ENCODE results near the gene ZNF296. TPM values are rescaled to one million over a fixed set of nuclear protein-coding genes. Genes with fewer than 3 reads are reported as not detected.
A peak's percentile ranks its signal among the peaks of the same experiment; 100 is the strongest.
"Not testable (repeated sequence)": the region's sequence is repeated elsewhere in the genome, so short reads cannot be mapped to it uniquely, and the experiment has no call there.

The ZNF296 gene
- 1 to 10 TPM in 2 of 5 donors, under 1 TPM in 3; 0.39 to 2.0 (median 0.93) TPM for polyA plus RNA-seq (ENCODE audit: insufficient read depth in 1 of 5, insufficient read length in 5 of 5, low replicate concordance in 1 of 5)
- long read RNA-seq, donor 1, partial matches to known transcripts = 0 of 1 reads
- long read RNA-seq, donor 1, other reads (novel, unspliced or antisense) = 0 of 1 reads
- long read RNA-seq, donor 2 = 0 reads
- long read RNA-seq, donor 3 = 0 reads
- long read RNA-seq, donor 4, partial matches to known transcripts = 0 of 1 reads
- long read RNA-seq, donor 4, other reads (novel, unspliced or antisense) = 0 of 1 reads
- long read RNA-seq, donor 5, partial matches to known transcripts = 0 of 3 reads
- long read RNA-seq, donor 5, other reads (novel, unspliced or antisense) = 0 of 3 reads
- long read RNA-seq, donor 6 = 0 reads
- long read RNA-seq, donor 7, partial matches to known transcripts = 0 of 1 reads
- long read RNA-seq, donor 7, other reads (novel, unspliced or antisense) = 0 of 1 reads
- long read RNA-seq, donor 8 = 0 reads

GRCh38 chr19:45076029-45076850 lies at the start of gene ZNF296:
Gene ZNF296 (minus strand): TSS chr19:45076478. CDS start chr19:45076373, 105 bp downstream.
- DNase-seq = peak in 1 of 2 donors; percentile 32

DNA sequence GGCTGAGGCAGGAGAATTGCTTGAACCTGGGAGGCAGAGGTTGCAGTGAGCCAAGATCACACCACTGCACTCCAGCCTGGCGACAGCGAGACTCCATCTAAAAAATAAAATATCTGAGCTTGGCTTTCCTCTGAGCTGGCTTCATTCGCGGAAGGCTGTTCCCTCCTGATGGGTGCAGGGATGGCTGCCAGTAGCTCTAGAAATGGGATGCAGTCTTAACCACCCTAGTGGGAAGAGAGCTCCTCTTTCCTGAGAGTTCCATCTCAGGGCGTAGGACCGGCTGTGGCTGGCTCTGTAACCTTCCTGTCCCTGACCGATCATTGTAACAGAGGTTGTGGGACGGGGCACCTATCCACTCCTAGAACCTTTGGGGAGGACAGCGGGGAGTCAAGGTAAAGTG lies 49.1 kb upstream of the ZNF296 start:
- DNase-seq = no peak

- no peak for DNase-seq
Measured at GRCh38 chr19:45124021-45124420, 47.7 kb upstream of the ZNF296 start.

GRCh38 chr19:45123440-45123850 lies 47.2 kb upstream of the ZNF296 start:
- no peak for DNase-seq

DNA sequence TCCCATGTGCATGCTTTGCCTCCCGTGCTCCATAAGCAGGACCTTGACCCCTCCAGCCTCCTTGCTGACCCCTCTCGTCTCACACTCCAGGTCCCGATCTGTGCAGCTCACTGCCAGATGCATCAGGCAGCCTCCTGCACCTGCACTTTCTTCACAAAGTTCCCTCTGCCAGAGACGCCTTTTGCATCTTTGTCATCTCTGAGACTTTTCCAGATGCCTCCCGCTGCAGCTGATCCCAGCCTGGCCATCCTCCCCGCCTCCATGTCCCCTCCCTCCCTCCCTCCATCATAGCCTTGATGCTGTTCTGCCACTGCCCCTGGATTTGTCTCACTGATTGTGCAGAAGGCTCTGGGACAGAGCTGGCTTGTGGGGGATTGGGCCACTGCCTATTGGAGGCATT lies 46.6 kb upstream of the ZNF296 start:
- DNase-seq = no peak

DNA sequence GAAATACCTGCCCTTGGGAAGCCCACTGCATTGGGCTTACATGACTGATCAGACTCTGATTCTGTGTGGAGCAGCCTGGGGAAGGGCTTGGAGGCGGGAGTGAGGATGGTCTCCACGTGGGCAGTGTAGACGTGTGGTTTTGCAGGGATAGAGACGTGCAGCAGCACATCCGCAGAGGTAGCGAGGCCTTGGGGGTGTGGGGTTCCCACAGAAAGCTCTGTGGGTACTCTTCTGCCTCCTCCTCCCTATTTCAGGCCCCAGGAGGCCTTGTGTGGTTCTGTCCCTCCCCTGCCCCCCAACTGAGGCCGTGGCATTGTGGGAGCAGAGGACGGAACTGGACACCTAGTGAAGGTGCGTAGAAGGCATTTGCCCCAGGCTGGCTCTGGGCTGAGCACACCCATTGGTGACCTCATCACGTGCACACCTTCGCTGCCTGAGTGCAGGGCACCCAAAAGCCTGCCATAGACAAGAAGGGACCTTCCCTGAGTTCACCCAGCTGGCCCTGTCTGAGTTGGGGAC lies 45.6 kb upstream of the ZNF296 start:
- no peak for DNase-seq

GRCh38 chr19:45119582-45119981 lies 43.3 kb upstream of the ZNF296 start:
- no peak for DNase-seq

- not testable (repeated sequence) for DNase-seq
Measured at GRCh38 chr19:45118591-45119355, 42.5 kb upstream of the ZNF296 start.

DNA sequence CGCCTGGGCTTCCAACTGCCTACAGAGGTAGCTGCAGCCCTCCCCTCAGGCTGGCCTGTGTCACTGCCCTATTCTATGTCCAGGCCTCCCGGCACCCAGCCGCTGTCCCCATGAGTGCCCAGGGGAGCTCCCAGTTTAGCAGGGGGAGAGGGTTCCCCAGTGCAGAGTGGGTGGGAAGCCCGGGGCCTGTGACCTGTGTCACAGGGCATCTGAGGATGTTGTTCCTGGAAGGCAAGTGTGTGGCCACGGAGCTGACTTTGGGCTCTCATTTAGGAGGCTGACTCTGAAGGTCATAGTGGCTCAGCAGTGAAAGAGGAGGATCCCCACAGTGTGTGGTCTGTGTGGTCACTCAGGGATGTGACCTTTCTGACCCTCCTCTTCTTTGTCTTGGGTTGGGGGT lies 41.8 kb upstream of the ZNF296 start:
- DNase-seq = no peak

GRCh38 chr19:45117671-45118070 lies 41.4 kb upstream of the ZNF296 start:
- DNase-seq = no peak

- no peak for DNase-seq
Measured at GRCh38 chr19:45117167-45117594, 40.9 kb upstream of the ZNF296 start.

DNA sequence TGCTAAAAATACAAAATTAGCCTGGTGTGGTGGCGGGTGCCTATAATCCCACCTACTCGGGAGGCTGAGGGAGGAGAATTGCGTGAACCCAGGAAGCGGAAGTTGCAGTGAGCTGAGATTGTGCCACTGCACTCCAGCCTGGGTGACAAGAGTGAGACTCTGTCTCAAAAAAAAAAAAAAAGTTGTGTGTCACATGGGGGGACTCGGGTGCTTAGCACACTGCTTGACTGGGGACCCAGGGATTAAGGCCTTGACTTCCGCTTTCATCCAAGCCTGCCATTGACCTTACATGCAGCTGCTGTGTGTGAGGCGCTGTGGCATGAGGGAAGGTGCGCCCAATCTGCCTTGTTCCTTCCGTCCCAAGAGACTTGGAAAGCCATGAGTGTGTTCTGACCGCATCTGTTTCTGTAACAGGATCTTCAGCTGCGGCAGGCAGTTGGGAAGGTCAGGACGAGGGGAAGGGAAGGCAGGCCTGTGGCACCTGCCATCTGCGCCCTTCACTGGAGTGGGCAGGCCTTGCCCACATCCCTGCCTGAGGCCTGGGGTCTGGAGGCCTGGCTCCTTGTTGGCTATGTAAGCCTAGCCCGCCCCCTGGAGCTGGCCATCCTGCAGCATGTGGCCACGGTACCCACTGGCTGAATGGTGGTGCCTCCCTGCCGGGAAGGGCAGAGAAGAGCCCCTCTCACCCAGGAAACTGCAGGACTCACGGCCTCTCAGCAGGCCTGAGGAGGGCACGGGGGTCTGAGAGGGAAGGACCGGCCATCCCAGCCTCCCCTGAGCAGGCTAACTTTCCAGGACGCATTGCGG lies 39.7 kb upstream of the ZNF296 start:
- DNase-seq = no peak

DNA sequence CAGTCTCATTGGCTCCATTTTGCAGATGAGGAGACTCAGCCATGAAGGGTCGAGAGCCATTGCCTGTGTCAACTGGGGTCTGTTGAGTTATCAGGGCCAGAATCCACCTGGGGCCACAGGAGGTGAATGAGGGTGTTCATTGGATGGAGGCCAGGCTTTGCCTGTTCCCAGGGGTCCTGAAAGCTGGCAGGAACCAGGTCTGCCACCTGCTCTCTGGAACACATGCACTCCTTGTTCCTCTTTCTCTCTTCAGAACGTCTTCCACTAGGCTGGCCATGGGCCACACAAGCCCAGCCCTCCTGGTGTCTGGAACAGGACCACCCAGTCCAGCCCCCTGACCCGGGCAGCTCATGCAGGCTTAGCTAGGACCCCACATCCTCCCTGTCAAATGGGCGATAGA lies 37.8 kb upstream of the ZNF296 start:
- no peak for DNase-seq

DNA sequence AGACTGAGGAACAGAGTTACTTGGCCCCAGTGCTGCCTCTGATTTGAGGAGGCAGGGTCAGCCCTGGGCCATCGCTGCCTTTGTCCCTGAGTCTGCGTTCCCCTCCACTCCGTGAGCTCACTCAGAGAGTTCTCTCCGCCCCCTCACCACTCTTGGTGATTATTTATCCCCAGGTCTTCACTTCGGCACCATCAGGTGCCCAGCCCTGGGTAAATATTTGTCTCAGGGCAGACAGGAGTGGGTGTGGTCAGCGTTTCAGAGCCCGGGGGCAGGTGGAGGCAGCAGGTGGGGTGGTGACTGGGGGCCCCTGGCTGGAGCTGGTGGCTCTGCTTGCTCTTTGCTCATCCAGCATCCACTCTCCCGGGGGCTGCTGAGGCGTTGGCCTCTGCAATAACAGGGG lies 37.4 kb upstream of the ZNF296 start:
- DNase-seq = no peak

DNA sequence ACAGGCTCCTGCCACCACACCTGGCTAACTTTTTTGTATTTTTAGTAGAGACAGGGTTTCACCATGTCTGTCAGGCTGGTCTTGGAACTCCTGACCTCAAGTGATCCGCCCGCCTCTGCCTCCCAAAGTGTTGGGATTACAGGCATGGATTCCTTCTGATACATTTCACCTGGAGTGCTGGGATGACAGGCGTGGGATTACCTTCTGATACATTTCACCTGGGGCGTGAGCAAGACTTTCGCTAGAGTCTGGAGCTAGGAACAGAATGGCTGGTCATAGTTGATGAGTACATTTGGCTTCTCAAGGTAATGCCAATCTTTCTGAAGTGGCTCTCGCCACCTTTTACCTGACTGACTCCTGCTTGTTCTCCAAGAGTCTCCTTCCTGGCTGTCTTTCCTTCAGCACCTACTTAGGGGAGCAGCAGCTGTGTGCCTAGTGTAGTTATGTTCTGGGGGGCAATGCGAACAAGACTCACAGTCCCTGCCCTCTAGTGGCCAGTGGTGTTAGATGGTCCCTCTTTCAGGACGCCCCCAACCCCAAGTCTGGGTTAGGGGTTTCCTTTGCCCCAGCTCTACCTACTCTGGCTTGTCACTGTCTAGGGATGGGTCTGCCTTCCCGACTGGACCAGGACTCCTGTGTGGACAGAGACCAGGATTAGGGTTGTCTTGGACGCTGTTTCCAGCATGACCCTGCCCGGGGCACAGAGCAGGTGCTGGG lies 36.0 kb upstream of the ZNF296 start:
- no peak for DNase-seq

DNA sequence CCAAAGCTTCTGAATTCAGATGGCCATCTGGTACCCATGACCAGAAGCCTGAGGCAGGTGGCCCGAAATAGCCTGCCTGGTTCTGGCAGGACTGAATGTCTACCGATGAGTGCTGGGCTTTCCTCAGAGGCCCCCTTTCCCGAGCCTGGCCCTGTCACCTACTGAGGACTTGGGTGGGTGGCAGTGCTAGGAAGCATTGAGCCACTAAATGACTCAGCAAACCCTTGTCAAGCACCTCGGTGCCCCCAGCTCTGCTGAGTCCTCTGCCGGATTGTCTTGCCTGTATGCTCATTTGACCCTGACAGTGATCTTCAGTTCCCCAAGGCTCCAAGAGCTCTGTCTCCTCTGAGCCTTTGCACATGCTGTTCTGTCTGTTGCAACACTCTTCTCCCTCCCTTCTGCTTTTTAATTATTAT lies 34.6 kb upstream of the ZNF296 start:
- no peak for DNase-seq

- no peak for DNase-seq
Measured at GRCh38 chr19:45107621-45108150, 31.4 kb upstream of the ZNF296 start.

GRCh38 chr19:45106363-45106762 lies 30.1 kb upstream of the ZNF296 start:
- DNase-seq = not testable (repeated sequence)

- no peak for DNase-seq
Measured at GRCh38 chr19:45104658-45105349, 28.5 kb upstream of the ZNF296 start.

Data from right lung (tissue), 10 donors.